Activated naive CD4-positive, alpha-beta T cell treated with anti-CD3 and anti-CD28 coated beads, Interleukin-2, amount 50 U/mL, for 72 hours (primary cell): ENCODE data around the gene LCMT1. TPM values are rescaled to one million over a fixed set of nuclear protein-coding genes. Genes with fewer than 3 reads are reported as not detected.

Source experiments
- ATAC-seq, 2 donors: fragments of 150-1000 bp; cut with Tn5 transposase; 2 replicates each; pipeline ENCODE4 v1.10.0; 2021; ENCODE audit warnings: mild to moderate bottlenecking in 2 of 2, moderate library complexity in 2 of 2
- DNase-seq, 2 donors: peaks; one replicate each; pipeline ENCODE4 v3.0.0; 2021 to 2022; ENCODE audit warnings: low spot score in 2 of 2
- H3K27ac Mint-ChIP-seq, 2 donors: one replicate each; pipeline ENCODE4 v1.8.0; 2022; ENCODE audit warnings: mild to moderate bottlenecking in 2 of 2, mixed read lengths in 2 of 2
- H3K36me3 Mint-ChIP-seq, 2 donors: one replicate each; pipeline ENCODE4 v1.8.0; 2022; ENCODE audit warnings: mixed read lengths in 2 of 2
- H3K9me3 Mint-ChIP-seq, 2 donors: one replicate each; pipeline ENCODE4 v1.8.0; 2022; ENCODE audit warnings: mixed read lengths in 2 of 2
- total RNA-seq, 2 donors: library from RNA; stranded (reverse); gene quantifications; one replicate each; pipeline ENCODE4 v1.2.3, GENCODE V29; 2022

Gene LCMT1
- total RNA-seq, 2 donors from 2014 or later = 38.9 to 46.5 TPM

GRCh38 chr16:25198021-25198420 lies 86.5 kb downstream of the LCMT1 start:
- peak in 1 of 2 donors; percentile 18 for ATAC-seq
- H3K27ac Mint-ChIP-seq = no peak overlapping the region
- no peaks in the 10 kb centered on the region for H3K36me3 Mint-ChIP-seq
- DNase-seq = no peak
- no peaks in the 10 kb centered on the region for H3K9me3 Mint-ChIP-seq

- H3K9me3 Mint-ChIP-seq = no peaks in the 10 kb centered on the region
- H3K27ac Mint-ChIP-seq = no peak overlapping the region
- DNase-seq (no peak), ATAC-seq (no peak)
- H3K36me3 Mint-ChIP-seq = no peaks in the 10 kb centered on the region
Measured at GRCh38 chr16:25199457-25199856, 87.9 kb downstream of the LCMT1 start.

GRCh38 chr16:25210758-25211157 lies 99.2 kb downstream of the LCMT1 start:
- peak; percentile 69 to 84 for ATAC-seq
- Mint-ChIP-seq H3K27ac (no peak overlapping the region), H3K9me3 (no peaks in the 10 kb centered on the region), H3K36me3 (no peaks in the 10 kb centered on the region)
- DNase-seq = no peak

- ATAC-seq = no peak
- Mint-ChIP-seq H3K36me3 (no peaks in the 10 kb centered on the region), H3K27ac (no peak overlapping the region), H3K9me3 (no peaks in the 10 kb centered on the region)
- DNase-seq = no peak
Measured at GRCh38 chr16:25212636-25213035, 101.1 kb downstream of the LCMT1 start.

GRCh38 chr16:25213709-25214397 lies 102.3 kb downstream of the LCMT1 start:
- no peak for ATAC-seq
- Mint-ChIP-seq H3K9me3 (no peaks in the 10 kb centered on the region), H3K27ac (no peak overlapping the region), H3K36me3 (no peaks in the 10 kb centered on the region)
- DNase-seq = no peak

- no peak for DNase-seq
- Mint-ChIP-seq H3K36me3 (no peaks in the 10 kb centered on the region), H3K9me3 (no peaks in the 10 kb centered on the region), H3K27ac (peak overlapping the region in 1 of 2 donors; percentile 48)
- no peak for ATAC-seq
Measured at GRCh38 chr16:25217112-25217511, 105.6 kb downstream of the LCMT1 start.

- no peak for DNase-seq
- Mint-ChIP-seq H3K9me3 (no peaks in the 10 kb centered on the region), H3K36me3 (no peaks in the 10 kb centered on the region), H3K27ac (no peak overlapping the region)
- no peak for ATAC-seq
Measured at GRCh38 chr16:25217921-25218320, 106.4 kb downstream of the LCMT1 start.

GRCh38 chr16:25219070-25219737 lies 107.7 kb downstream of the LCMT1 start:
- DNase-seq (no peak), ATAC-seq (no peak)
- H3K27ac Mint-ChIP-seq = peak overlapping the region in 1 of 2 donors; percentile 29
- H3K36me3 Mint-ChIP-seq = no peaks in the 10 kb centered on the region
- H3K9me3 Mint-ChIP-seq = no peaks in the 10 kb centered on the region

GRCh38 chr16:25222959-25223358 lies 111.4 kb downstream of the LCMT1 start:
- no peaks in the 10 kb centered on the region for H3K36me3 Mint-ChIP-seq

GRCh38 chr16:25223964-25224363 lies 112.4 kb downstream of the LCMT1 start:
- Mint-ChIP-seq H3K36me3 (no peaks in the 10 kb centered on the region), H3K9me3 (no peaks in the 10 kb centered on the region), H3K27ac (no peak overlapping the region)
- DNase-seq (no peak), ATAC-seq (no peak)

More at GRCh38 chr16:25222959-25223358, 111.4 kb downstream of the LCMT1 start:
- H3K9me3 Mint-ChIP-seq = no peaks in the 10 kb centered on the region
- DNase-seq (no peak), ATAC-seq (no peak)
- H3K27ac Mint-ChIP-seq = no peak overlapping the region

GRCh38 chr16:25224731-25225319 lies 113.3 kb downstream of the LCMT1 start:
- no peak overlapping the region for H3K27ac Mint-ChIP-seq
- no peaks in the 10 kb centered on the region for H3K9me3 Mint-ChIP-seq
- no peak for ATAC-seq
- no peak for DNase-seq
- no peaks in the 10 kb centered on the region for H3K36me3 Mint-ChIP-seq

Other genes with a start within 250 kb of the LCMT1 start
- 10 to 100 TPM; 66.8 to 72.0 TPM for gene ARHGAP17, start 96.4 kb upstream of the LCMT1 start, total RNA-seq
- not detected for gene AQP8, start 105.2 kb downstream of the LCMT1 start, total RNA-seq
- 1 to 10 TPM; 3.3 to 5.6 TPM for gene ZKSCAN2, start 146.1 kb downstream of the LCMT1 start, total RNA-seq